ENCODE results near the gene TGFBR3L. TPM values are rescaled to one million over a fixed set of nuclear protein-coding genes. Genes with fewer than 3 reads are reported as not detected.
A peak's percentile ranks its signal among the peaks of the same experiment; 100 is the strongest.

Gene TGFBR3L
- total RNA-seq, 6 experiments from 2014 or later: 4.5 to 12.0 (median 7.7) TPM

- Mint-ChIP-seq H3K9me3 (no peaks in the 10 kb centered on the region), H3K27ac (no peak overlapping the region), H3K36me3 (ENCODE audit: low read depth) (no peaks in the 10 kb centered on the region), H3K4me3 (peak overlapping the region; percentile 60; the same call in 1 of the 2 replicates), H3K27me3 (ENCODE audit: insufficient read depth) (peaks cover 16% of the 10 kb centered on the region), H3K4me1 (ENCODE audit: low read depth) (peaks cover 11% of the 10 kb centered on the region)
- DNase-seq: peak; percentile 15
- TF ChIP-seq CTCF (IDR thresholded peaks at IDR 0.05): peak; percentile 87
These were observed 45.8 kb upstream of the TGFBR3L start for GRCh38 chr19:7868671-7869452.

GRCh38 chr19:7869453-7869909 is 45.1 kb upstream of the TGFBR3L start:
- peak; percentile 61 for TF ChIP-seq CTCF (IDR thresholded peaks at IDR 0.05)
- Mint-ChIP-seq H3K9me3 (no peaks in the 10 kb centered on the region), H3K4me3 (no peak overlapping the region), H3K4me1 (ENCODE audit: low read depth) (peaks cover 11% of the 10 kb centered on the region), H3K36me3 (ENCODE audit: low read depth) (no peaks in the 10 kb centered on the region), H3K27me3 (ENCODE audit: insufficient read depth) (peaks cover 16% of the 10 kb centered on the region), H3K27ac (no peak overlapping the region)
- DNase-seq: no peak

- H3K4me3 Mint-ChIP-seq: no peak overlapping the region
These were observed 44.6 kb upstream of the TGFBR3L start for GRCh38 chr19:7869910-7870511.

GRCh38 chr19:7870571-7871436 is 43.8 kb upstream of the TGFBR3L start:
- no peaks in the 10 kb centered on the region for H3K36me3 Mint-ChIP-seq (ENCODE audit: low read depth)
- H3K9me3 Mint-ChIP-seq: no peaks in the 10 kb centered on the region
- peaks cover 24% of the 10 kb centered on the region for H3K27me3 Mint-ChIP-seq (ENCODE audit: insufficient read depth)
- peaks cover 11% of the 10 kb centered on the region for H3K4me1 Mint-ChIP-seq (ENCODE audit: low read depth)
- no peak for TF ChIP-seq CTCF (IDR thresholded peaks at IDR 0.05)
- H3K27ac Mint-ChIP-seq: peak overlapping the region; percentile 89; the same call in 1 of the 2 replicates
- peak overlapping the region; percentile 87; the same call in 1 of the 2 replicates for H3K4me3 Mint-ChIP-seq
- DNase-seq: peak; percentile 26

More at GRCh38 chr19:7869910-7870511, 44.6 kb upstream of the TGFBR3L start:
- Mint-ChIP-seq H3K9me3 (no peaks in the 10 kb centered on the region), H3K27me3 (ENCODE audit: insufficient read depth) (peaks cover 20% of the 10 kb centered on the region), H3K36me3 (ENCODE audit: low read depth) (no peaks in the 10 kb centered on the region), H3K27ac (no peak overlapping the region), H3K4me1 (ENCODE audit: low read depth) (peaks cover 11% of the 10 kb centered on the region)
- TF ChIP-seq CTCF (IDR thresholded peaks at IDR 0.05): no peak
- no peak for DNase-seq

All from HFFc6 (cell line).